Measurements from ENCODE around the gene HCK. TPM values are rescaled to one million over a fixed set of nuclear protein-coding genes. Genes with fewer than 3 reads are reported as not detected.

The HCK gene
- total RNA-seq, 1 donor from 2014 or later = 0.34 TPM

DNA sequence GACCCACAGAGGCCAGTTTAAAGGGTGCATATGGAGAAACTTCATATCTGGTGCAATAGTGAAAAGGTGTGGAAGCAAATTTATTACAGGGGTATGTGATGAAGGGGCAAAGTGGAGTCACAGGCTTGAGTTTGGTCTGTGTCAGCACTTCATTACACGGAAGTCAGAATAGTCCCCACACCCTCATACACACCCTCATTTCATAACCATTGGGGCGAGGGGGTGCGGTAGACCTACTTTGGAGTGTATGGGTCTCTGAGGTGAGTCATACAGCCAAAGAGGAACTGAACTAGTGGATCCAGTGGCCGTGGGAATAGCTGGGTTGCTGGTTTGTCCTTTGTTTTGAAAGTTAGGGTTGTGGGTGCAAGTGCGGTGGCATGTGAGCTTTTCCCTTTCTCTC is 60.8 kb downstream of the HCK start:
- peaks cover 10% of the 10 kb centered on the region for H3K36me3 Mint-ChIP-seq (ENCODE audit: low read depth, unreplicated experiment)
- peaks cover 2% of the 10 kb centered on the region for H3K36me3 ChIP-seq (ENCODE audit: insufficient read depth, low read length)
- no peaks in the 10 kb centered on the region for H3K27me3 ChIP-seq (ENCODE audit: insufficient read depth, low read length)
- peaks cover 8% of the 10 kb centered on the region for H3K4me1 ChIP-seq (ENCODE audit: insufficient read depth, low read length)
- no peak for DNase-seq (ENCODE audit: low read depth)
- no peaks in the 10 kb centered on the region for H3K9me3 Mint-ChIP-seq (ENCODE audit: unreplicated experiment)
- peaks cover 32% of the 10 kb centered on the region for H3K4me1 Mint-ChIP-seq (ENCODE audit: low read depth, unreplicated experiment)
- H3K4me3 ChIP-seq (ENCODE audit: insufficient read depth, low read depth, low read length) = no peak overlapping the region
- H4K20me1 ChIP-seq (ENCODE audit: insufficient read depth, low read length) = peaks cover 68% of the 10 kb centered on the region
- no peak overlapping the region for H3K27ac ChIP-seq (ENCODE audit: low read depth, low read length)
- no peak overlapping the region for H3K9ac ChIP-seq (ENCODE audit: low read length)
- no peaks in the 10 kb centered on the region for H3K27me3 Mint-ChIP-seq (ENCODE audit: low read depth, unreplicated experiment)
- no peak overlapping the region for H3K4me2 ChIP-seq (ENCODE audit: low read length)
- TF ChIP-seq CTCF (IDR thresholded peaks at IDR 0.05; ENCODE audit: insufficient read depth, low read depth, low read length) (no peak), EZH2 (IDR thresholded peaks at IDR 0.05; ENCODE audit: insufficient read depth, low read length) (no peak)
- peak overlapping the region; percentile 11 for H3K27ac Mint-ChIP-seq (ENCODE audit: unreplicated experiment)
- no peaks in the 10 kb centered on the region for H3K9me3 ChIP-seq (ENCODE audit: insufficient read depth, low read depth, low read length)
- H3K4me3 Mint-ChIP-seq (ENCODE audit: unreplicated experiment) = no peak overlapping the region
- no peak overlapping the region for H2AFZ ChIP-seq (ENCODE audit: low read depth, low read length)
- FAIRE-seq = no peak
- peaks cover 83% of the 10 kb centered on the region for H3K79me2 ChIP-seq (ENCODE audit: insufficient read depth, low read length)

GRCh38 chr20:32113591-32114260 is 61.7 kb downstream of the HCK start:
- H3K4me1 Mint-ChIP-seq (ENCODE audit: low read depth, unreplicated experiment) = peaks cover 31% of the 10 kb centered on the region
- no peak for DNase-seq (ENCODE audit: low read depth)
- peaks cover 73% of the 10 kb centered on the region for H4K20me1 ChIP-seq (ENCODE audit: insufficient read depth, low read length)

More at GRCh38 chr20:32113591-32114260, 61.7 kb downstream of the HCK start:
- H3K9ac ChIP-seq (ENCODE audit: low read length) = no peak overlapping the region
- H3K36me3 ChIP-seq (ENCODE audit: insufficient read depth, low read length) = peaks cover 2% of the 10 kb centered on the region
- no peak overlapping the region for H2AFZ ChIP-seq (ENCODE audit: low read depth, low read length)
- H3K27ac ChIP-seq (ENCODE audit: low read depth, low read length) = no peak overlapping the region
- H3K4me3 Mint-ChIP-seq (ENCODE audit: unreplicated experiment) = no peak overlapping the region
- peaks cover 8% of the 10 kb centered on the region for H3K4me1 ChIP-seq (ENCODE audit: insufficient read depth, low read length)
- H3K4me2 ChIP-seq (ENCODE audit: low read length) = no peak overlapping the region
- peaks cover 10% of the 10 kb centered on the region for H3K36me3 Mint-ChIP-seq (ENCODE audit: low read depth, unreplicated experiment)
- no peaks in the 10 kb centered on the region for H3K9me3 Mint-ChIP-seq (ENCODE audit: unreplicated experiment)
- FAIRE-seq = no peak
- no peak overlapping the region for H3K27ac Mint-ChIP-seq (ENCODE audit: unreplicated experiment)
- H3K27me3 ChIP-seq (ENCODE audit: insufficient read depth, low read length) = no peaks in the 10 kb centered on the region
- H3K9me3 ChIP-seq (ENCODE audit: insufficient read depth, low read depth, low read length) = no peaks in the 10 kb centered on the region
- H3K27me3 Mint-ChIP-seq (ENCODE audit: low read depth, unreplicated experiment) = no peaks in the 10 kb centered on the region
- H3K4me3 ChIP-seq (ENCODE audit: insufficient read depth, low read depth, low read length) = no peak overlapping the region
- peaks cover 91% of the 10 kb centered on the region for H3K79me2 ChIP-seq (ENCODE audit: insufficient read depth, low read length)
- TF ChIP-seq CTCF (IDR thresholded peaks at IDR 0.05; ENCODE audit: insufficient read depth, low read depth, low read length) (no peak), EZH2 (IDR thresholded peaks at IDR 0.05; ENCODE audit: insufficient read depth, low read length) (no peak)
